ENCODE measurements around the gene PSMB8.

GRCh38 chr6:32862725-32863124 is 18.9 kb upstream of the PSMB8 start:
- TF ChIP-seq CTCF (IDR thresholded peaks at IDR 0.05) (no peak), POLR2A (IDR thresholded peaks at IDR 0.05) (no peak)

All from testis (tissue), 2 donors.